Measurements from ENCODE around the gene KIF26A. TPM values are rescaled to one million over a fixed set of nuclear protein-coding genes. Genes with fewer than 3 reads are reported as not detected.

Gene KIF26A
- total RNA-seq, 2 donors from 2014 or later, result 5.0 to 6.9 TPM

DNA sequence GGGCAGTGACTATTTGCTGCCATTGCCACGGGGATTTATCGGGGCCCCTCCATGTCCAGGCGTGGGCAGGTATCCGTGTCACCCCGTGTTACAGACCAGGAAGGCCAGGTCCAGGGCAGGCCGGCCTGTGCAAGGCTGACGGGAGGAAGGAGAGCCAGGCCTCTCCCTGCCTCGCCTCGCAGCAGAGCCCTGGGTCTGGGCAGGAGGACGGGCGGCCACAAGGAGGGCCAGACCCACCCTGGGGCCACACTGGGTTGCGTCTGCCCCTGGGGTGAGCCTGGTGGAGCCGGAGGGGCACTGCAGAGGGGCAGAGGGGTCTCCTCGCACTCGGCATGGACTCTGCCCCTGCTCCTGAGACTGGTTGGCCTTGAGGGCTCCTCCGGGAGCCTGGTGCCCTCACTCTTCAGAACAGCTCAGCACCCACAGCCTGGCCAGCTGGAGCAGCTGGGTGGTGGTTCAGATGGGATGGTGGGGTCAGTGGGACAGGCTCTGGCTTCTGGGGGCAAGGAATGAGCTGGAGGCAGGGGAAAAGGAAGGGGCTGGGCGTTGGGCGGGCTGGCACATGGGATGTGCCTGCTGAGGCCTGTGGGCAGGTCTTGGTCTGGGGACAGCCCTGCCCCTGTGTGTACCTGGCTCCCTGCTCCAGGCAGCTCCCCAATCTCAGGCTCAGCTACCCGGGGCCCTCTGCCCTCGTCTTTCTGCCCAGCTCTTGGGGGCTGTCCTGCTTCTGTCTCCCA lies 53.9 kb downstream of the KIF26A start:
- intact Hi-C loops (cut with DNase I), result no loop called here
- DNase-seq (ENCODE audit: low spot score), result no peak

GRCh38 chr14:104192883-104193245 lies 54.5 kb downstream of the KIF26A start:
- intact Hi-C loops (cut with DNase I), result no loop called here
- no peak for DNase-seq (ENCODE audit: low spot score)

GRCh38 chr14:104194016-104194415 lies 55.6 kb downstream of the KIF26A start:
- intact Hi-C loops (cut with DNase I), result no loop called here
- no peak for DNase-seq (ENCODE audit: low spot score)

DNA sequence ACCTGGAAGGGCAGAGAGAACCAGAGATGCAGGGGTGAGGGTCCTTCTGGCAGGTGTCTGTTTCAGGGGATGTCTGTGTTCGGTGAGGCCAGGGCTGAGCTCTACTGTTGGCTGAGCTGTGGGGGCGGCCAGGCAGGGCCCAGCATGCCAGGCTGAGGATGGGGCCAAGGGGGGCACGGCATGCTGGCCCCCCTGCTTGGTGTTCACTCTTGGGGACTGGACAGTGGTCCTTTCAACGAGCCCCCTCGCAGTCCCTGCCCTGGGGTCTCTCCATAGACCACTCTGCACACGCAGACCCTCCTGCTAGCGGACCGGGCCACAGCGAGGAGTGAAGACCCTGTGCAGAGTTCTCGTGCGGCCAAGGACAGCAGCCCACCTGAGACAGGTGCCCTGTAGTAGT lies 56.3 kb downstream of the KIF26A start:
- DNase-seq (ENCODE audit: low spot score), result no peak
- intact Hi-C loops (cut with DNase I), result no loop called here

DNA sequence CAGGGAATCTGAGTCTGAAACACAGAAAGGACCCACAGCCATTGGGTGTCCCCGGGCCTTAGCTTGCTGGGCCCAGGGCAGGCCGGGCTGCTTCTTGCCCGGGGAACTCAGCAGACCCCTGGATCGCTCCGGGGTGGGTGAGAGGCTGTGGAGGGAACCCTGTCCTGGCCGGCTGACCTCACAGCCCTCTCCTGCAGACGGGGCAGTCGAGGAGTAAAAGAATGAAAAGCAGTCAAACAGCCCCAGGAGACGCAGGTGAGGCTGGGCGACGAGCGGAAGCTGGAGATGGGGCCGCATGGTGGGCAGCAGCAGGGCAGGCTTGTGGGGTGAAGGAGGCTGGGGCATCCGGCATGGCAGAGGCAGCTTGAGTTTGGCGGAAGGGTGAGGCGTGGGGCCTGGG lies 57.0 kb downstream of the KIF26A start:
- intact Hi-C loops (cut with DNase I), result no loop called here
- DNase-seq (ENCODE audit: low spot score), result no peak

DNA sequence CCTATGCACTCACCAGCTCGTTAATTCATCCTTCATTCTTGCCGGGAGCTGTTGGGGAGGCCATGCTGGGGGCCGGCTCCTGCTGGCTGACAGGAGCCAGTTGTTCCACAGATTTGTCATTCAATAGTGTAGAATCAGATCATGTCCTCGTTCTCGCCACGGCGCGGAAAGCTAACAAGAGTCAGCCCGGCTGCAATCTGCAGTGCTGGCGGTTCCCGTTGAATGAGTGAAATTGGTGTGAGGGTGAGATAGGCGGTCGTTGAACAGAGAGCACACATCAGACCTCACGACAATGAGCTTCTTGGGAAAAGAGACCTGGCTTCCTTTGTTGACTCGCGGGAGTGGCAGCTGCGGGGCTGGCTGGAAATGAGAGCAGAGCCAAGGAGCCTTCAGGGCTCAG lies 57.5 kb downstream of the KIF26A start:
- intact Hi-C loops (cut with DNase I), result no loop called here

DNA sequence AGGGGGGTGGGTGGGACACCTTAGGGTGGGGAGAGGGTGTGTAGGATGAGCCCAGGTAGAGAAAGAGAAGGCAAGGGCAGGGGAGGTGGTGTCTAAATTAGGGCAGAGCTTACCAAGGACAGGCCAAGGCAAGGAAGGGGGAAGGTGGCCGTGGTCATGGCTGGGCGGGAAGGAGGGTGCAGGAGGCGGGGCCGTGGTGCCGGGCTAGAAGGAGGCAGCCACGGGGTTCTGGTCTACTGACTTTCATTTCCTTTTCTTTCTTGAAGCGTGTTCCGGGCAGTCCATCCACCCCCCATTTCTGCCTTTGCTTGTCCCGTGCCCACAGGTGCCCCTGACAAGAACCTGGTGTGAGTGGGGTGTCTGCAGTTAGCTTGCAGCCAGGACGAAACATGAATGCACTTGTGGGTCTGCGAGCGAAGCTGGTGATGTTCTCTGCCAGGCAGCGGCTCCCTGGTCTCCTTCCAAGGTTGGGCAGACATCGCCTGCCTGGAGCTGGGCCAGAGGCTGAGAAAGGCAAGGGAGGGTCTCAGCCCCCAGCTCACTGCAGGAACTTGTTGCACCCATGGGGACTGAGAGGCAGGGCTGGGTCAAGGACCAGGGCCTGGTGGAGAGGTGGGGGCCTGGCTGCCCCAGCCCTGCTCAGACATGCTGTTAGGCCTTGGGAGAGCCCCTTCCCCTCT lies 58.2 kb downstream of the KIF26A start:
- no peak for DNase-seq (ENCODE audit: low spot score)
- intact Hi-C loops (cut with DNase I), result no loop called here

More for the DNA sequence above, 57.5 kb downstream of the KIF26A start:
- DNase-seq (ENCODE audit: low spot score), result no peak

GRCh38 chr14:104197449-104198247 lies 59.3 kb downstream of the KIF26A start:
- intact Hi-C loops (cut with DNase I), result no loop called here
- DNase-seq (ENCODE audit: low spot score), result no peak

DNA sequence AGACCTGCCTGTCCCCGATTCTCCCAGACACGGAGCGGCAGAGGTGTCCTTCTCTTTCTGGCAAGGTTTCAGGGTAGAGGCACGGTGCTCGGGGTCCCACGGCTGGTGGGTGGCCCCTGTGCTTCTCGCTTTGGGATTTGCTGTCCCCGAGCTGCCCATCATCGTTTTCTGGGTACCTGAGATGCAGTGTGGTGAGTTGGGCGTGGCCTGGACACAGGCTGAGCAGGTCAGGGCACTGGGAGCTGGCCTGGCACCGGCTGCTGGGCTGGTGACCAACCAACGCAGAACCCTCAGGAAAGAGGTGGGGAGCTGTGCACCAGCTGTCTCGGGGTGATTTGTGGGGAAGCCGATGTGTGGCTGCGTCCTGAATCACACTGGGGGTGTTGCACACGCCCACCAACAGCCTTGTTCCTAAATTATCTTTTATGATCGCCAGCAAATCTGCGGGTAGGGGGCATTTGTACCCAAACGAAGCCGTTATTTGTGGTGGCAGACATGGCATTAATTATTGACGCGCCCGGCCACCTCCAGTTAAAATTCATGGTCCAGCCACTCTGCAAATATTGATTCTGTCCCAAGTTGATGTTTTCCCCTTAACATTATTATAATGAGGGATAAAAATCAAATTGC lies 61.0 kb downstream of the KIF26A start:
- intact Hi-C loops (cut with DNase I), result no loop called here
- no peak for DNase-seq (ENCODE audit: low spot score)

DNA sequence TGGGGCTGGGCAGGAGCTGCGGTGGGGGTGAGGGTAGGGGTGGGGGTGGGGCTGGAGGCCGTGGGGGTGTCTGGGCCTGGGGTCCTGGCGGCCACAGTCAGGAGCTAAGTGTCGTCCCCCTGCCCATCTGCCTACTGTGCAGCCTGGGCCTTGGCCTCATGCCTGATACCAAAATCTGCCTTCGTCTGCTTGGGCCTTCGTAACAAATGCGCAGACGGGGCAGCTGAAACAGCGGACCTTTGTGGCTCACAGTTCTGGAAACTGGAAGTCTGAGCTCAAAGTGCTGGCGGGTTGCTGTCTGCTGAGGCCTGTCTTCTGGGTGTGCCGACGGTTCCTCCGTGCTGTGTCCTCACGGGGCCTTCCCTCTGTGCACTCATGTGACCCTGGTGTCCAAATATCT lies 61.7 kb downstream of the KIF26A start:
- intact Hi-C loops (cut with DNase I), result no loop called here
- no peak for DNase-seq (ENCODE audit: low spot score)

DNA sequence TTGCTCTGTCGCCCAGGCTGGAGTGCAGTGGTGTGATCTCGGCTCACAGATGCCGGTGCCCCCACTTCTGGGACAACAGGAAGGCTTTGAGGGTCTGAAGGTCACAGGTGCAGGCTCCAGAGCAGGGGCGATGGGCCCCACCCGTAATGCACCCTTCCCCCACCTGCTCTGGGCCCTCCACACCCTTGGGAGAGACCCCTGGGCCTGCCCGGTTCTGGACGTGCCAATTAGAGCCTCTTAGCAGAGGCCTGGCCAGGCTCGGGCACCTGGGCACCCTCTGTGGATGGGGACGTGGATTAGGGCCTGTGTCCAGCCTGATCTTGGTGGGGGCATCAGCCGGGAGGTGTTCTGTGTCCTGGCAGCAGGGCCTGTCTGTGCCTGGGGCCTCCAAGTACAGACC lies 62.2 kb downstream of the KIF26A start:
- intact Hi-C loops (cut with DNase I), result no loop called here
- no peak for DNase-seq (ENCODE audit: low spot score)

DNA sequence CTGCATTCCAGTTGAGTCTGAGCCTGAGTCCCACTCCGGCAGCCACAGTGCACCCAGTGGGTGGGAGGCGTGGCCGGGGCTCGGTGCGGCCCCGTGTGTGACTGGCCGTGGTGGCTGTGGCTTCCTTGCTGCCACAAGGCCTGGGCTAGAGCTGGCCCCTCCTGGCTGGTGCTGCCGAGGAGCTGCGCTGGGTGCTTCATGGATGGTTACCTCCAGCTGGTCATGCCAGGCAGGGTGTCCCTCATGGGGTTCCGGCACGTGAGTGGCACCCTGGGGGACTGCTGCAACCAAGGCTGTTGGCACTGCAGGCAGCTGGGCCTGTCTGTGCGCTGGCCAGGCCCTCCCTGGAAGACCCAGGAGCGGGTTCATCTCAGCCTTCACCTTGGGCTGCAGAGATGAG lies 62.7 kb downstream of the KIF26A start:
- intact Hi-C loops (cut with DNase I), result no loop called here
- no peak for DNase-seq (ENCODE audit: low spot score)

DNA sequence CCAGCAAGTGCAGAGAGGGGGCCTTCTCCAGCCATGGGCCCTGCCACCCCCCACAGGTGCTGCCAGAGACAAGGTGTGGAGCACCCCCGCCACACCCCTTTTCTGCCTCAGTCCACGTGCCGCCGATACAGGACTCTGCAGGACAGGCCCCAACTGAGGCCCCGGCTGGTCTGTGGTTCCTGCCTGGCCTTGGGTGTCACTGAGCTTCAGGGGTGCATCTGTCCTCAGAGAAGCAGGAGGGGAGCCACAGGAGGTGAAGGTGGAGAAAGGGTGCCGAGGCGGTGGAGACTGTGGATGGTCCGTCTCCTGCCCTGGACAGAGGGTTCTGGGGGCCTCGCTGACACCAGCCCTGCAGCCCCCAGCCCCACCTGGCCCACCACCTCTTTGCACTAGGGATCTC lies 63.1 kb downstream of the KIF26A start:
- no peak for DNase-seq (ENCODE audit: low spot score)
- intact Hi-C loops (cut with DNase I), result no loop called here

- DNase-seq (ENCODE audit: low spot score), result no peak
- intact Hi-C loops (cut with DNase I), result no loop called here
Observed at GRCh38 chr14:104202259-104203070, 64.1 kb downstream of the KIF26A start.

DNA sequence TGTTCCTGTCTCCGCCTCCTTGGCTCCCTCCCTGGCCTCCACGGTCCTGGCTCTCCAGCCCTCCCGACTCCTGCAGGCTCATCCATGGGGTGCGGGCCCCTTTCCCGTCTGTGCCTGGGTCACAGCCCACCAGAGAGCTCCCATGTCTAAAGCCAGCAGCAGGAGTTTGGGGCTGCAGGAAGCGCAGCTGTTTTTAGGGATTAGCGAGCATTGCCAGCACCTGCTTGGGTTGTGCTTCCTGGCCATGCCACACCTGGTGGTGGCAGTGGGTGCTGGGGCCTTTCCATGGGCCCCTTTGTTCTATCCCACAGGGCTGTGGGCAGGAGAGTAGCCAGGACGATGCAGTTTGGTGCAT lies 64.7 kb downstream of the KIF26A start:
- intact Hi-C loops (cut with DNase I), result no loop called here

GRCh38 chr14:104204660-104205149 lies 66.3 kb downstream of the KIF26A start:
- intact Hi-C loops (cut with DNase I), result no loop called here
- no peak for DNase-seq (ENCODE audit: low spot score)

More for the DNA sequence above, 64.7 kb downstream of the KIF26A start:
- no peak for DNase-seq (ENCODE audit: low spot score)

DNA sequence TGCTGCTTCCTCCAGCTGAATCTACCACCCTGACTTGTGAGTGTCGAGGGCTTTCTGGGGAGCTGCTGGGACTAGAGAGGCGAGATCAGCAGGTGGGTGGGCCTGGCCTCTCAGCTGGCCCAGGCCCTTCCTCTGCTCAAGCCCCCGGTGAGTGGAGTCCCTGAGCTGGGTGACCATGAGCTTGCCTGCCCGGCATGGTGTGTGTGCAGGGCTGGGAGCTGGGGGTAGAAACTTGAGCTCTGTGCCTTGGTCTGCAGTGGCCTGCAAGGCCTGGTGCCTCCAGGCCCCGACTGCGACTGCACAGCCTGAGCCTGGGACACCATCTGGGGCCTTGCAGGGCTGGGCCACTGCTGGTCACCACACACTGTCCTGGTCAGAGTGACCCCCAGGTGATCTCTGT lies 67.4 kb downstream of the KIF26A start:
- DNase-seq (ENCODE audit: low spot score), result no peak
- intact Hi-C loops (cut with DNase I), result no loop called here

- intact Hi-C loops (cut with DNase I), result no loop called here
- no peak for DNase-seq (ENCODE audit: low spot score)
Observed at GRCh38 chr14:104206281-104206904, 68.0 kb downstream of the KIF26A start.
